ENCODE measurements around the gene RANBP10.
A peak's percentile ranks its signal among the peaks of the same experiment; 100 is the strongest.

RANBP10 gene

GRCh38 chr16:67675579-67675935 is 130.8 kb downstream of the RANBP10 start:
- no peak for ATAC-seq (ENCODE audit: low read depth)
- Histone ChIP-seq H3K9me3 (ENCODE audit: severe bottlenecking) (no peaks in the 10 kb centered on the region), H3K4me1 (ENCODE audit: insufficient read depth, poor library complexity, severe bottlenecking) (peaks cover 5% of the 10 kb centered on the region), H3K4me3 (ENCODE audit: severe bottlenecking) (no peak overlapping the region), H3K27me3 (ENCODE audit: insufficient read depth, poor library complexity, severe bottlenecking) (no peaks in the 10 kb centered on the region), H3K27ac (ENCODE audit: poor library complexity, severe bottlenecking) (no peak overlapping the region), H3K36me3 (ENCODE audit: low read depth) (no peaks in the 10 kb centered on the region; the same call in 1 of the 2 replicates)
- no peak for TF ChIP-seq CTCF (IDR thresholded peaks at IDR 0.05; ENCODE audit: poor library complexity, severe bottlenecking)
- no peak for DNase-seq (ENCODE audit: low spot score)

- DNase-seq (ENCODE audit: low spot score): no peak
- Histone ChIP-seq H3K36me3 (ENCODE audit: low read depth) (no peaks in the 10 kb centered on the region; the same call in 1 of the 2 replicates), H3K9me3 (ENCODE audit: severe bottlenecking) (no peaks in the 10 kb centered on the region), H3K4me1 (ENCODE audit: insufficient read depth, poor library complexity, severe bottlenecking) (peaks cover 5% of the 10 kb centered on the region), H3K27me3 (ENCODE audit: insufficient read depth, poor library complexity, severe bottlenecking) (no peaks in the 10 kb centered on the region), H3K4me3 (ENCODE audit: severe bottlenecking) (no peak overlapping the region), H3K27ac (ENCODE audit: poor library complexity, severe bottlenecking) (no peak overlapping the region)
- ATAC-seq (ENCODE audit: low read depth): no peak
- TF ChIP-seq CTCF (IDR thresholded peaks at IDR 0.05; ENCODE audit: poor library complexity, severe bottlenecking): no peak
Measured at GRCh38 chr16:67674851-67675578, 131.3 kb downstream of the RANBP10 start.

- DNase-seq (ENCODE audit: low spot score) (no peak), ATAC-seq (ENCODE audit: low read depth) (no peak)
- Histone ChIP-seq H3K36me3 (ENCODE audit: low read depth) (no peaks in the 10 kb centered on the region), H3K4me3 (ENCODE audit: severe bottlenecking) (no peak overlapping the region), H3K9me3 (ENCODE audit: severe bottlenecking) (no peaks in the 10 kb centered on the region), H3K27ac (ENCODE audit: poor library complexity, severe bottlenecking) (peak overlapping the region; percentile 19), H3K4me1 (ENCODE audit: insufficient read depth, poor library complexity, severe bottlenecking) (peaks cover 5% of the 10 kb centered on the region), H3K27me3 (ENCODE audit: insufficient read depth, poor library complexity, severe bottlenecking) (no peaks in the 10 kb centered on the region)
- no peak for TF ChIP-seq CTCF (IDR thresholded peaks at IDR 0.05; ENCODE audit: poor library complexity, severe bottlenecking)
Measured at GRCh38 chr16:67673712-67674580, 132.4 kb downstream of the RANBP10 start.
